HG03103 (cell line): ENCODE results near the gene FAM118B.
"Not testable (repeated sequence)": the region's sequence is repeated elsewhere in the genome, so short reads cannot be mapped to it uniquely, and the experiment has no call there.

Source experiments
- ATAC-seq: cut with Tn5 transposase; IDR thresholded peaks from one replicate; pipeline ENCODE4 v1.9.1; 2021; ENCODE audit warnings: low read depth; ENCODE audit not compliant: unreplicated experiment

The FAM118B gene

GRCh38 chr11:126214841-126215240 lies 3.3 kb downstream of the FAM118B start:
- no peak for ATAC-seq

- no peak for ATAC-seq
Observed at GRCh38 chr11:126216526-126217305, 5.1 kb downstream of the FAM118B start.

DNA sequence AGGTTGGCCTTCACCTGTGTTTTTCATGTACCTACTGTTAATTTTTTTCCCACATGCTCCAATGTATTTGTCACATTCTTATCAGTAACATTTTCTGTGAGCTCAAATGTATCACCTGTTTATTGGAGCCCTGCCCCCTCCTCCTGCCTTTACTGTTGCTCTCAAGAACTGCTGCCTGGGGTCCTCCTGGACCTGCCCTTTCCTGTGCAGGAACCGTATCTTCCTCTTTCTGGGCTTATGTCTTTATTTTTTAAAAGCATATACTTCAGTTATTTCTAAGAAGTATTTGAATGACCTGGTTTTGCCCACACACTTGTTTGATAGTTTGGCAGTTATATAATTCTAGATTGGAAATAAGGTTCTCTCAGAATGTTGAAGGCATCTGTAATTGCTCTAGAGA lies 5.9 kb downstream of the FAM118B start:
- no peak for ATAC-seq

GRCh38 chr11:126219547-126219946 lies 8.0 kb downstream of the FAM118B start:
- ATAC-seq = no peak

- ATAC-seq = no peak
Observed at GRCh38 chr11:126224647-126225294, 13.2 kb downstream of the FAM118B start.

DNA sequence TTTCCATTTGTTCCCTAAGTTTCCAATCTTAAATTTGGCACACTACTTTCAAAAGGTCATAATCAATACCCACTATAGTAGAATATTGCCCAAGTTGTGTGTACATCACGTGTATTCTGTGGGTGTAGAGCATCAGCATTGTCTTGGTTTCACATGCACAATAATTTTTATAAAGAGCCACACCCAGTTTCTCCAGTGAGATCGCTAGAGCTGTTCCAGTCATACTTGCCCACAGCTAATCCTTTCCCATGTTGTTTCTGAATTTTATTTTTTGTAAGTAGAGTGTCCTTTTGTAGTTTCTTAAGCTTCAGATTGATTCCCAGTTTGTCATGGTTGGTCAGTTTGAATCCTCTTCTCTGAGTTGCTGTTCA lies 13.7 kb downstream of the FAM118B start:
- ATAC-seq = no peak

- ATAC-seq = no peak
Observed at GRCh38 chr11:126226334-126227084, 14.9 kb downstream of the FAM118B start.

DNA sequence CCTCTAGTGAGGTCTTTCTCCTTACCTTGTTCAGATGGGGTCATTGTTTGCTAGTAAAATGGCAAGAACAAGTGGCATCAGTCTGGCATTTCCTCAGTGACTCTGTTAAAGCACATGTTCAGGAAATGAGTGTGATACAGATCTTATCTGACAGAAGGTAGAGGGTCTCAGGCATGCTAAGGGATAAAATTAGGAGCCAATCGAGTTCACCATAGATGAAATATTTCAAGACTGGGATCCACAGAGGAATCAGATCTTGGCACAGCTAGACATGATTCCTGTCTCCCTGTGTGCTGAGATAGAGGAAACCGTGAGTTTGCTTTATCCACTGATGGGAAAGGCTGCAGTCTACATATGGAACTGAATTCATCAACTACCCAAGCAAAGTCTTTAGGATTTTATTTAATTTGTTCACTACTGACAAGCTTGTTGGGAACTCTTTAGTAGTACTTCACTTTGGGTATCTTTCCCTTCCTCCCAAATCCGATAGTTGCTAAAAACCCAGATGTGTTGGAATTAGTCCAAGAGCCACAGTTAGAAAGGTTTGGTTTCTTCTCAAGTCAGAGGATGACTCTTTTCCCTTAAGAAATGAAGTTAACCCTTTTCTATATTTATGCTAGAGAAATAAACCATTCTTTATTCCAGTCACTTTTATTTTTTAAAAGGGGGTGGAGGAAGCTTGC lies 18.4 kb downstream of the FAM118B start:
- ATAC-seq = no peak

DNA sequence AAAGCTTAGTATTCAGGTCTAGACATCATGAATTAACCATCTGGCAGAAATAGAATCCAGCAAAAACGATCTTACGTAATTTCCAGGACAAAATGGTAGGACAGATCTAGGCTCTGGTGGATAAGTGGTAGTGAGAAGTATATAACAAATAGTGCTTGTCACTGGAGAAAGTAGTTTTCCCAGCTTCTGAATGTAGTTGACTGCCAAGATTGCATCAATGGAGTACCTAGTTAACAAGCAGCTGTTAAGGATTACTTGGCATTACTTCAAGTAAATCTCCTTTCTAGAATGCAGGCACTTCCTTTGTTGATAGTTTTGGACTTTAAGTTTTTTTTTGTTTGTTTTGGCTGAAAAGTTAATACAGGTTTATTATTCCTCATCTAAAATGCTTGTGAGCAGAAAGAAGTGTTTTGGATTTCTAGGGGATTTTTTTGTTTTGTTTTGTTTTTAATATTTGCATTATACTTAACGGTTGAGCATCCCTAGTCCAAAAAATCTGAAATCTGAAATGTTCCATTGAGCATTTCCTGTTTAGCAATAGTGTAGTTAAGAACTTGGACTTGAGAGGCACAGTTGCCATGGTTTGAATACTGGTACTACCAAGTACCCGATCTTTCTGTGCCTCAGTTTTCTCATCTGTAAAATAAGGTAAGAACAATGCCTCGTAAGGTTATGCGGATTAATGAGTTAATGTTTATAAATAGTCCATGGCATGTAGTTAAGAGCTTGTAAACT lies 20.3 kb downstream of the FAM118B start:
- no peak for ATAC-seq

- no peak for ATAC-seq
Observed at GRCh38 chr11:126232683-126233082, 21.1 kb downstream of the FAM118B start.

GRCh38 chr11:126233391-126233790 lies 21.8 kb downstream of the FAM118B start:
- ATAC-seq = no peak

GRCh38 chr11:126246636-126247035 lies 35.1 kb downstream of the FAM118B start:
- no peak for ATAC-seq

- no peak for ATAC-seq
Observed at GRCh38 chr11:126253265-126253664, 41.7 kb downstream of the FAM118B start.

DNA sequence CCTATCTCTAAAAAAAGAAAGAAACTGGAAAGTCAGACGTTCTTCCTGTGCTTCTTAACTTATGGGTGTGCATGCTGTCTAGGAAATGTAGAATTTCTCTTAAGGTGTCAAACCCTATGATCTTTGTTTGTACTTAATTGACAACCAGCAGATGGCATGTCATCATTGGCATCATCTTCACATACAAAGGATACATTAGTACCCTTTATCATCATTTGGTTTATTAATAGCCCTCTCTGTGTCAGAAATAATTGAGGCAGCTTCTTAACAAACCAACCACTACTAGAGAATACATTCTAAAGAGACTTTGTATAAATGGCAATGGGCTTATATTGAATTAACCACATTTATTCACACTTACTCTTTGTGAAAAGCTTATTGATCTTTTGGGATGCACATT lies 43.2 kb downstream of the FAM118B start:
- ATAC-seq = no peak

DNA sequence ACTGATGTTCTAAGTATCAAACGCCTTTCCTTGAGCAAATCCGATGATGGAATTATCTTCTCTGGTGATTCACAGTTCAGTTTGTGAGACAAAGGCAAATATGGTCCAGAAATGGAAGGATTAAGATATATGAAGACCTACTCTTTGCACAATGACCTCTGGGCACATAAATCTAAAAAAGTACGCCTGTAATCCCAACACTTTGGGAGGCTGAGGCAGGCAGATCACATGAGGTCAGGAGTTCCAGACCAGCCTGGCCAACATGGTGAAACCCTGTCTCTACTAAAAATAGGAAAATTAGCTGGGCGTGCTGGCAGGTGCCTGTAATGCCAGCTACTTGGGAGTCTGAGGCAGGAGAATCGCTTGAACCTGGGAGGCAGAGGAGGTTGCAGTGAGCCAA lies 43.9 kb downstream of the FAM118B start:
- not testable (repeated sequence) for ATAC-seq

GRCh38 chr11:126256216-126256615 lies 44.6 kb downstream of the FAM118B start:
- no peak for ATAC-seq

- no peak for ATAC-seq
Observed at GRCh38 chr11:126257144-126257543, 45.6 kb downstream of the FAM118B start.

- no peak for ATAC-seq
Observed at GRCh38 chr11:126257764-126258163, 46.2 kb downstream of the FAM118B start.

GRCh38 chr11:126262216-126262615 lies 50.6 kb downstream of the FAM118B start:
- no peak for ATAC-seq

GRCh38 chr11:126263489-126263888 lies 51.9 kb downstream of the FAM118B start:
- no peak for ATAC-seq
